Right lung (tissue), 10 donors: ENCODE measurements around the gene MBIP. TPM values are rescaled to one million over a fixed set of nuclear protein-coding genes. Genes with fewer than 3 reads are reported as not detected.
A peak's percentile ranks its signal among the peaks of the same experiment; 100 is the strongest.
"Not testable (repeated sequence)": the region's sequence is repeated elsewhere in the genome, so short reads cannot be mapped to it uniquely, and the experiment has no call there.

Source experiments
- DNase-seq, 2 donors: peaks; one replicate each; pipeline ENCODE4 v3.0.0-alpha.2; 2013
- long read RNA-seq, 8 donors: transcript quantifications; one replicate each; lab custom pipeline, GENCODE V29; 2026
- polyA plus RNA-seq, 5 donors: library from polyadenylated mRNA; unstranded; fragments of 120-200 nt; gene quantifications; one replicate each; pipeline versions ENCODE4 v1.2.1 to v1.2.3, GENCODE V29; 2013; ENCODE audit warnings: inconsistent platforms in 1 of 5, low replicate concordance in 1 of 5; ENCODE audit not compliant: insufficient read length in 5 of 5, insufficient read depth in 1 of 5

MBIP gene, protein sequence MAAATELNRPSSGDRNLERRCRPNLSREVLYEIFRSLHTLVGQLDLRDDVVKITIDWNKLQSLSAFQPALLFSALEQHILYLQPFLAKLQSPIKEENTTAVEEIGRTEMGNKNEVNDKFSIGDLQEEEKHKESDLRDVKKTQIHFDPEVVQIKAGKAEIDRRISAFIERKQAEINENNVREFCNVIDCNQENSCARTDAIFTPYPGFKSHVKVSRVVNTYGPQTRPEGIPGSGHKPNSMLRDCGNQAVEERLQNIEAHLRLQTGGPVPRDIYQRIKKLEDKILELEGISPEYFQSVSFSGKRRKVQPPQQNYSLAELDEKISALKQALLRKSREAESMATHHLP
- 100 to 1,000 TPM; 119 to 194 (median 174) TPM for polyA plus RNA-seq
- long read RNA-seq, donor 1, transcript MBIP-203 (9 exons, 1,648 nt): major isoform, 50 of 64 reads
- long read RNA-seq, donor 1, transcript MBIP-201 (9 exons, 1,586 nt): minor isoform, 7 of 64 reads
- long read RNA-seq, donor 1, transcript MBIP-206 (2 exons, 310 nt): minor isoform, 5 of 64 reads
- long read RNA-seq, donor 1, partial matches to known transcripts: 0 of 64 reads
- long read RNA-seq, donor 1, other reads (novel, unspliced or antisense): 0 of 64 reads
- long read RNA-seq, donor 2, transcript MBIP-203 (9 exons, 1,648 nt): major isoform, 29 of 43 reads
- long read RNA-seq, donor 2, partial matches to known transcripts: 7 of 43 reads
- long read RNA-seq, donor 2, other reads (novel, unspliced or antisense): 0 of 43 reads
- long read RNA-seq, donor 3, transcript MBIP-201 (9 exons, 1,586 nt): minor isoform, 8 of 44 reads
- long read RNA-seq, donor 3, transcript MBIP-206 (2 exons, 310 nt): minor isoform, 9 of 44 reads
- long read RNA-seq, donor 3, transcript MBIP-203 (9 exons, 1,648 nt): major isoform, 26 of 44 reads
- long read RNA-seq, donor 3, partial matches to known transcripts: 0 of 44 reads
- long read RNA-seq, donor 3, other reads (novel, unspliced or antisense): 0 of 44 reads
- long read RNA-seq, donor 4, transcript MBIP-206 (2 exons, 310 nt): minor isoform, 7 of 30 reads
- long read RNA-seq, donor 4, transcript MBIP-203 (9 exons, 1,648 nt): major isoform, 18 of 30 reads
- long read RNA-seq, donor 4, partial matches to known transcripts: 0 of 30 reads
- long read RNA-seq, donor 4, other reads (novel, unspliced or antisense): 0 of 30 reads
- long read RNA-seq, donor 5, transcript MBIP-206 (2 exons, 310 nt): minor isoform, 7 of 68 reads
- long read RNA-seq, donor 5, transcript MBIP-203 (9 exons, 1,648 nt): major isoform, 53 of 68 reads
- long read RNA-seq, donor 5, transcript MBIP-201 (9 exons, 1,586 nt): minor isoform, 5 of 68 reads
- long read RNA-seq, donor 5, partial matches to known transcripts: 0 of 68 reads
- long read RNA-seq, donor 5, other reads (novel, unspliced or antisense): 0 of 68 reads
- long read RNA-seq, donor 6, transcript MBIP-203 (9 exons, 1,648 nt): major isoform, 42 of 80 reads
- long read RNA-seq, donor 6, transcript MBIP-206 (2 exons, 310 nt): minor isoform, 12 of 80 reads
- long read RNA-seq, donor 6, transcript MBIP-201 (9 exons, 1,586 nt): minor isoform, 10 of 80 reads
- long read RNA-seq, donor 6, partial matches to known transcripts: 13 of 80 reads
- long read RNA-seq, donor 6, other reads (novel, unspliced or antisense): 0 of 80 reads
- long read RNA-seq, donor 7, transcript MBIP-203 (9 exons, 1,648 nt): major isoform, 28 of 56 reads
- long read RNA-seq, donor 7, transcript MBIP-201 (9 exons, 1,586 nt): minor isoform, 9 of 56 reads
- long read RNA-seq, donor 7, transcript MBIP-206 (2 exons, 310 nt): minor isoform, 11 of 56 reads
- long read RNA-seq, donor 7, partial matches to known transcripts: 5 of 56 reads
- long read RNA-seq, donor 7, other reads (novel, unspliced or antisense): 0 of 56 reads
- long read RNA-seq, donor 8, transcript MBIP-203 (9 exons, 1,648 nt): major isoform, 8 of 21 reads
- long read RNA-seq, donor 8, partial matches to known transcripts: 7 of 21 reads
- long read RNA-seq, donor 8, other reads (novel, unspliced or antisense): 0 of 21 reads

- peak; percentile 95 to 96 for DNase-seq
These were observed at the start of gene MBIP for GRCh38 chr14:36320200-36320896. TSS of gene MBIP (minus strand) at chr14:36320637. CDS start at chr14:36320588, 49 bp downstream.

- no peak for DNase-seq
These were observed 47.7 kb upstream of the MBIP start for GRCh38 chr14:36367985-36368774.

- DNase-seq: peak; percentile 6 to 15
These were observed 45.3 kb upstream of the MBIP start for GRCh38 chr14:36365766-36366165.

DNA sequence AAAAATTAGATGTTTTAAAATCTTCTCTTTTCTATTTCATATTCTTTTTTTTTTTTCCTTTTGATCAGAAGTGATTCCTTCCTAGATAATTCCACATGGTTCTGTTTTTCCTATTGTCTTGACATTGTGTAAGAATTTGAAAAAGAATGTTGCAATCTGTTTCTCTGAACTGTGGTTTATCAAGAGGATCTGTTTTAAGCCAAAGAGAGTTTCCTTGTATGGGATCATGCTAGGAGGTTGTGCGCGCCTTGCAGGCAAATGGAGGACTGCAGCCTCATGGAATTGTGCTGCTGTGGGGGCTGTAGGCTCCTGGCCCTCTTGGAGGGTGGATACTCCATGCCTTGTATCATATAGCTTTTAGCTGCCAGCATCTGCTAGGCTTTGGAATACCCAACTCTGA is 43.3 kb upstream of the MBIP start:
- DNase-seq: no peak

DNA sequence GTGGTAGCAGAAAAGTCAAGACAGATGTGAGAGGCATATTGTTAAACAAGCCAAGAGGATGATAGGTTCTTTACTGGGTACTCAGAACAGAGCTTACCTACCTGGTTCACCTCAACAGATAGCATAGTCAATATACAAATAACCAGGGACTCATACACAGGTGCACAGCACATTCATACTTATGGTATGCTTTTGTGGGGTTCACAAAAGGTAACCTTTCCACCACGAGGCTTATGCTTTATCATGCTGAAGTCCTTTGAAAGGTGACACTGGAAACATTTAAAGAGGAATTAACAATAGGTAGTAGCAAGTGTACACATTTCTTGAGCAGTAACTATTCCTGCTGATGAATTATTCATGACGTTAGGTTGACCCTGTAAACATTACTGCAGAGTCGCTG is 42.2 kb upstream of the MBIP start:
- no peak for DNase-seq

DNA sequence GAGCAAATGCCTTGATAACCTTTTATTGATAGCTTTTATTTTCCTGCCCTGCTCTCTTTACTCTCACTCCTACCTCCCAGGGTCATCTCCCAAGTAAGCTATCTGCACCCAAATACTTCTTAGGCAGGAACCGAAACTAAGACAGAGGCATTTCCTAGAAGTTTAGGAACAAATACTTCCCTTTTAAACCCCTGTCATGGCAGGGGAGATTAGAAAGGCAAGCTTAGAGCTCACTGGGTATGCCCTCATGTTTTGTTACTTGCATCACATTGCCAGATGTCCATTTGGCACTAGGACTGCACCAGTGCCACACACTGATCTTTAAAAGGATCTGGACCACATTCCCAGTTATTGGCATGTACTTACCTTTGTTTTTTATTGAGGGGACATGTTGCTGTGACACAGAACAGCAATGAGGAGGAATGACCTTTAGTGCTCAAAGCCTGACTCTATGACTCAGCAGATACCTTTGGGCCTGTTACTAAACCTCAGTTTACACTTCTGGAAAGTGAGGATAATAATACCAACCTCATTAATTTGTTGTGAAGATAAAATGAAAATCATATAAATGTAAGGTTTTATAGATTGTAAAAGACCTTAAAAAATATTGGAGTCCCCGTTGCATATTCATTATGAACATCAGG is 40.9 kb upstream of the MBIP start:
- DNase-seq: no peak

DNA sequence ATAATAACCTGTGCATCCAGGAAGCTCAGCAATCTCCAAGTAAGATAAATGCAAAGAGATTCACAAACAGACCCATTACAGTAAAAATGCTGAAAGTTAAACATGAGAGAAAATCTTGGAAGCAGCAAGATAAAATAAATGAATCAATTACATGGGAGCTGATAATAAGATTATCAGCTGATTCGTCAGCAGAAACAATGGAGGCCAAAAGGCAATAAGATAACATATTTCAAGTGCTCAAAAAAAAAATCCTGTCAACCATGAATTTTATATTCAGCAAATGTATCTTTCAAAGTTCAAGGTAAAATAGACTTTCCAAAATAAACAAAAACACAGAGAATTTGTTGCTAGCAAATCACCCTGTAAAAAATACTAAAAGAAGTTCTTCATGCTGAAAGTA is 36.4 kb upstream of the MBIP start:
- DNase-seq: no peak

DNA sequence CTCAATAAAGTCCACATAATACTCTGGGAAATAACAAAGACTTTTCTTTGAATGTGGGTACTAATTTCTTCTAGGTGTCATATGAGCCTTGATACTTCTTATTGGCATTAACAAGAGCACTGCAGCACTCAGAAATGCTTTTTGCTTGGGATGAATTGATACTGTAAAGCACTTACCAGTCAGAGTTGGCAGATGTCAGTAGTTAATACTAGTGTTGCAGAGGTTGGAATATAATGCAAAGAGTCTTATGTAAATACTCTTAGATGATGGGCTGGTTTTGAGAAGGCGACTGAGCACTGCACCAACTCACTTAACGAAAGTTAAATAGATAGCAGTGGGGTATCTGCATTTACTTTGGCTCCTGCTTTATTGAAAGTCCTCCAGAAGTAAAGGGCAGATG is 25.6 kb upstream of the MBIP start:
- no peak for DNase-seq

DNA sequence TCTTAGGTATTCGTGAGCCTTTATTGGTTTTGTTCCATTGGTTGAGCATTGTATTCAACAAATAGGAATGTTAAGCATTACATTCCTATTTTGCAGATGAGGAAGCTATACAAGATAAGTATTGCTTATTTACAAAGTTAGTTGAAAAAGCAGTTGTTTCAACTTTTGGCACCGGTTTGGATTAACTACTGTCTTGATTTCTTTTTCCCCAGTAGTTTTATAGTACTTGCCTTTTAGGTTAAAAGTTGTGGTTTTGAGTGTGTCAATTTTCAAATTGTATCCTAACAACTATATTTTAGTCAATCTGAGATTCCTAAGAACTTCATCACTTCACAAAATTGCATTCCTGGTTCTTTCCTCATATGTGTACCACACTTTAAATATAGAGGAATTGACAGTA is 23.8 kb upstream of the MBIP start:
- DNase-seq: no peak

GRCh38 chr14:36341811-36342210 is 21.4 kb upstream of the MBIP start:
- not testable (repeated sequence) for DNase-seq

DNA sequence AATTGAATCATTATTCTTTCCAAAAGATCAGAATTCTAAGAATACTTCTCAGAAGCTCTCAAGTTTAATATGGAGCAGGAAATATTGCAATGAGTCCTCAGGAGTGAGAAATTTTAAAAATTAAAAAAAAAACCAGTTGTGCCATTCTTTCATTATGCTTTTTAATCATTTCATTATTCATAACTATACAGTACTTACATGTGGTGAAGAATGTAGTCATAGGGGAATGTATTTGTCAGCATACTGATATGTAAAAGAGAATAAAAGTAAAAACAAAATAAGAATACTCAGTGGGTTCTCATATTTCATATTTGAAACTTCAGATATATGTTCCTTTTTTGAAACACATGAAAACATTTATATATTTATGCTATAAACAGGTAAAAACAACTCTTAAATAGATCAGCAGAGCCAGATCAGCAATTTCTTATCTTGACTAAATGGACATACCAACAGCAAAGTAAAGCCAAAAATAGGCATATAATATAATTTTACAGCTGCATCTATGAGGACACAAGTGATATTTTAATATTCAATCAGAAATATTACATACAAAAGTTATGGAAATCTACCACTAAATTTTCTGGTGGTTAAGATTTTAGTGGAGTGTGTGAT is 19.9 kb upstream of the MBIP start:
- no peak for DNase-seq

DNA sequence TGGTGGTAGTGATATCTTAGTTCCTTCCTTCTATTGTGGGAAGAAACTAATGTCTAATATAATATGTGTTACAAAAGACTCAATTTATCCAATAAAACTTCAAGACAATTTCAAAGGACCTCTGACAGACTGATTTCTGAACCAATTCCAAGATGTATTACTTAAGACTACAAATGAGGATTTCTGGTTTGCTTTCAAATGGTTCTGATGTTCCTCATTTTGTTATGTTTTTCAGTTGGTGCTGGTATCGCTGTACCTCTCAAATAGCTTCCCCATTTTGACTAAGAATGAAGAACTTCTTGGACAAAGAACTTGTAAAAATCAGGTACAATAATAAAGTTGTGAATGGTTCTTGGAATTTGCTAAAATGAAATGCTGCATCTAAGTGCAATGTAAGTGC is 19.4 kb upstream of the MBIP start:
- DNase-seq: no peak

DNA sequence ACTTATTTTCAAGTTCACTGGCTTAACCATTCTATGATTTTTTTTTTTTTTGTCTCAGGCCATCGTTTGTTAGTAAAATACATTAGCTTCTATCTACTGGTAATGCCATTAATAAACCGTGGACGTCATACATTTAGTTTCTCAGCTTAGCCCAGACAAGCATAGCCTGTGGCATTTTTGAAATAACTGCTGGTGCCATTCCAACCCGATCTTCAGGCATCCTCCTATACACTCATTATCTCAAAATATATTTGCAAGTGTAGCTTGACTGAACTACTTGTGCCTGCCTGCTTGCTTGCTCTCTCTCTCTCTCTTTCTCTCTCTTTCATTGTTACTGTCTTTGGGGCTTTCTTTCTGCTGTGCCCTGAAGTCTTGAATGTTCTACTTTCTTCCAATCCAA is 12.7 kb upstream of the MBIP start:
- DNase-seq: no peak

DNA sequence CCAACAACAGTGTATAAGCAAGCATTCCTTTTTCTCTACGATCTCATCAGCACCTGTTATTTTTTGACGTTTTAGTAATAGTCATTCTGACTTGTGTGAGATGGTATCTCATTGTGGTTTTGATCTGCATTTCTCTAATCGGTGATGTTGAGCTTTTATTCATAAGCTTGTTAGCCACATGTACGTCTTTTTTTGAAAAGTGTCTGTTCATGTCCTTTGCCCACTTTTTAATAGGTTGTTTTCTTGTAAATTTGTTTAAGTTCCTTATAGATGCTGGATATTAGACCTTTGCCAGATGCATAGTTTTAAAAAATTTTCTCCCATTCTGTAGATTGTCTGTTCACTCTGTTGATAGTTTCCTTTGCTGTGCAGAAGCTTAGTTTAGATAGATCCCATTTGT is 7.1 kb upstream of the MBIP start:
- DNase-seq: not testable (repeated sequence)

DNA sequence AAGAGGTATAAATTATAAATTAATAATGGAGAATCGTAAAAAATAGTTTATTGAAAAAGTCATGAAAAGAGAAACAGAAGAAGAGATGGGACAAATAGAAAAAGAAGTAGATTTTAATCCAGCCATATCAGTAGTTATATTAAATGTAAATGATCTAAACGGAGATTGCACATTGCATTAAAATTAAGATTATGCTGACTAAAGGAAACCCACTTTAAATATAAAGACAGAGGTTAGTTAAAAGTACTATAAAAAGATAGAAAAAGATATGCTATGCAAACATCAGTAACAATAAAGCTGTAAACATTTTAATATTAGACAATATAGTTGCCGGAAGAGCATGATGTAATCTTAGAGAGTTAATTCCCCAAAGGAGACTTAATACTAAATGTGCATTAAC is 5.4 kb upstream of the MBIP start:
- DNase-seq: no peak

DNA sequence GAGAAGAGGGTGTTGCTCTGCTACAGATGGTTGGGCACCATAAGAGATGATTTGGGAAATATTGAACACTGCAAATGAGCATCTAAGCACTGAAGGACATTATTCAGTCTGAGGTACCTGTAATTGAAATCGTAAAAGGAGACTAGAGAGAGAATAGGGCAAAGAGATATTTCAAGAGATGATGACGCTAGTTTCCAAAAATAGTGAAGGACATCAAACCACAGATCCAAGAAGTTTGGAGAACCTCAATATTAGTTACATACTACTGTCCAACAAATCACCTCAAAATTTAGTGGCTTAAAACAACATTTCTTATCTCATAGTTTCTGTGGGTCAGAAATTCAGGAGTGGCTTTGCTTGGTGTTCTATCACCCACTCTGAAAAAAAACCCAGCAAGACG is 4.5 kb upstream of the MBIP start:
- DNase-seq: no peak

GRCh38 chr14:36320897-36321381 is 502 bp upstream of the MBIP start:
- DNase-seq: no peak

DNA sequence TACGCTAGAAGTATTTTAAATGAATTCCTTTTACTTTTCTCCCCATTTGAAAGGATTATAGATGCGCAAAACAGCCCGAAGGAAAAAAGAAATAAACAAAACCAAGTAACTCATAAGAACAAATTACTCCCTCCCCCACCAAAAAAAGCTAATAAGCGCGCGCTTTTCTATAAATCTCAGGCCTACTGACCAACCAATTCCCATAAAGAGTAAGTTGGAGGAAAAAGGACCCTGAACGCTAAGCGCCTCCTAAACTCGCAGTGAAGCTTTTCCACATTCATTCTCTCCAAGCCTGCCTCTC is 588 bp downstream of the MBIP start:
- no peak for DNase-seq
